IMR-90 (cell line): Measurements from ENCODE around the gene TNFRSF1A. TPM values are rescaled to one million over a fixed set of nuclear protein-coding genes. Genes with fewer than 3 reads are reported as not detected.

Experiments used
- ATAC-seq: fragments of 200-7000 bp; cut with Tn5 transposase; 2 replicates; pipeline ENCODE4 v1.9.1; 2020; ENCODE audit warnings: low read depth, mild to moderate bottlenecking, moderate library complexity
- BruUV-seq: library from RNA; stranded (reverse); fragments of 400-500 nt; replicated peaks from 2 replicates; lab custom pipeline; 2021; lab: Mats Ljungman, UMichigan
- CTCF ChIA-PET: fragments of 300-600 bp; formaldehyde crosslinking; extraction: SDS; loops from one replicate; lab custom pipeline; 2021; ENCODE audit warnings: antibody characterized with exemption; lab: Yijun Ruan, JAX
- POLR2A ChIA-PET: fragments of 300-600 bp; sonication (Branson Sonifier 250); formaldehyde crosslinking; loops from one replicate; lab custom pipeline; 2022; ENCODE audit warnings: antibody characterized with exemption; ENCODE audit not compliant: unreplicated experiment; lab: Charles Lee
- DNase-seq: peaks from one replicate; pipeline ENCODE4 v3.0.0; 2013
- H2AFZ ChIP-seq: replicated peaks from 2 replicates; pipeline ENCODE3; 2013; ENCODE audit warnings: low read length, mild to moderate bottlenecking; ENCODE audit not compliant: poor library complexity
- H2AK5ac ChIP-seq: 2 replicates; pipeline ENCODE4 v1.6.1; 2013; ENCODE audit warnings: low read depth, low read length, inconsistent platforms
- H2AK9ac ChIP-seq: replicated peaks from 2 replicates; pipeline ENCODE3; 2013; ENCODE audit warnings: mild to moderate bottlenecking, low read depth, low read length, moderate library complexity; ENCODE audit not compliant: poor library complexity
- H2BK120ac ChIP-seq: 2 replicates; pipeline ENCODE4 v1.6.1; 2013; ENCODE audit warnings: low read depth, low read length, inconsistent platforms
- H2BK15ac ChIP-seq: 3 replicates; pipeline ENCODE4 v1.6.1; 2013; ENCODE audit warnings: low read depth, low read length, inconsistent platforms
- H2BK20ac ChIP-seq: 2 replicates; pipeline ENCODE4 v1.6.1; 2013; ENCODE audit warnings: low read depth, mild to moderate bottlenecking, inconsistent platforms, low read length, moderate library complexity
- H2BK5ac ChIP-seq: 2 replicates; pipeline ENCODE4 v1.6.1; 2013; ENCODE audit warnings: mild to moderate bottlenecking, low read depth, low read length, inconsistent platforms; ENCODE audit not compliant: poor library complexity, severe bottlenecking
- H3K14ac ChIP-seq: replicated peaks from 2 replicates; pipeline ENCODE4 v1.6.1; 2013; ENCODE audit warnings: low read depth, low read length, inconsistent platforms
- H3K18ac ChIP-seq: 2 replicates; pipeline ENCODE4 v1.6.1; 2013; ENCODE audit warnings: low read depth, low read length, control low read depth
- H3K23ac ChIP-seq: 2 replicates; pipeline ENCODE4 v1.6.1; 2013; ENCODE audit warnings: low read depth, low read length, inconsistent platforms
- H3K27ac ChIP-seq: 2 replicates; pipeline ENCODE4 v1.5.1; 2013; ENCODE audit warnings: mild to moderate bottlenecking, control low read depth, low read length; ENCODE audit not compliant: insufficient read depth
- H3K27me3 ChIP-seq: 2 replicates; pipeline ENCODE4 v1.6.1; 2013; ENCODE audit warnings: low read length; ENCODE audit not compliant: control insufficient read depth, insufficient read depth
- H3K36me3 ChIP-seq: 2 replicates; pipeline ENCODE4 v1.6.1; 2013; ENCODE audit warnings: low read length, mixed read lengths; ENCODE audit not compliant: control insufficient read depth, insufficient read depth
- H3K4ac ChIP-seq: 2 replicates; pipeline ENCODE4 v1.6.1; 2013; ENCODE audit warnings: low read depth, low read length, inconsistent platforms
- H3K4me1 ChIP-seq: 2 replicates; pipeline ENCODE4 v1.6.1; 2013; ENCODE audit warnings: low read length, mixed read lengths; ENCODE audit not compliant: control insufficient read depth, insufficient read depth
- H3K4me2 ChIP-seq: 2 replicates; pipeline ENCODE4 v1.6.1; 2013; ENCODE audit warnings: low read depth, mild to moderate bottlenecking, control low read depth, low read length, moderate library complexity
- H3K4me3 ChIP-seq: 2 replicates; pipeline ENCODE4 v1.5.1; 2013; ENCODE audit warnings: low read depth, mild to moderate bottlenecking, control low read depth, low read length, moderate library complexity; ENCODE audit not compliant: insufficient read depth
- H3K56ac ChIP-seq: 2 replicates; pipeline ENCODE4 v1.6.1; 2013; ENCODE audit warnings: low read length, inconsistent platforms; ENCODE audit not compliant: insufficient read depth; ENCODE audit errors: extremely low read depth
- H3K79me1 ChIP-seq, 2 experiments: 2 replicates each; pipeline ENCODE4 v1.6.1; 2013; ENCODE audit warnings: low read length in 2 of 2, inconsistent platforms in 1 of 2, low read depth in 1 of 2
- H3K9ac ChIP-seq: 2 replicates; pipeline ENCODE4 v1.6.1; 2013; ENCODE audit warnings: low read depth, low read length, control low read depth
- H3K9me1 ChIP-seq: 2 replicates; pipeline ENCODE4 v1.6.1; 2013; ENCODE audit warnings: low read length, inconsistent platforms; ENCODE audit not compliant: insufficient read depth
- H3K9me3 ChIP-seq: 2 replicates; pipeline ENCODE4 v1.6.1; 2013; ENCODE audit warnings: low read length; ENCODE audit not compliant: control insufficient read depth, insufficient read depth
- H4K20me1 ChIP-seq: 2 replicates; pipeline ENCODE4 v1.6.1; 2013; ENCODE audit warnings: low read length, inconsistent platforms; ENCODE audit not compliant: insufficient read depth
- H4K5ac ChIP-seq: 2 replicates; pipeline ENCODE4 v1.6.1; 2013; ENCODE audit warnings: mild to moderate bottlenecking, low read depth, low read length, control low read depth
- H4K8ac ChIP-seq, 2 experiments: 2 replicates each; pipeline ENCODE4 v1.6.1; 2013; ENCODE audit warnings: low read depth in 2 of 2, low read length in 2 of 2, control low read depth in 1 of 2, inconsistent platforms in 1 of 2
- H4K91ac ChIP-seq: 2 replicates; pipeline ENCODE4 v1.6.1; 2013; ENCODE audit warnings: low read depth, low read length, inconsistent platforms; ENCODE audit not compliant: insufficient read depth
- USF2 ChIP-seq: fragments of 150-350 bp; IDR thresholded peaks from 2 replicates; pipeline ENCODE4 v1.6.1; 2017; ENCODE audit warnings: mild to moderate bottlenecking, antibody characterized with exemption, low read length, low read depth
- WGBS, 2 experiments: methylation state at CpG; one replicate each; pipeline versions ENCODE4 v1.1.5 to v1.1.7; 2013; ENCODE audit warnings: missing lambda C conversion rate in 2 of 2; ENCODE audit not compliant: insufficient read length in 1 of 2; ENCODE audit errors: extremely low coverage in 2 of 2; 5-methylcytosine and 5-hydroxymethylcytosine counted together
- dilution Hi-C: fragments of 300-500 bp; cut with HindIII; formaldehyde crosslinking; loops from one replicate; pipeline ENCODE4 v1.14.3; 2018; ENCODE audit warnings: low sequenced_read_pairs; ENCODE audit not compliant: unreplicated experiment
- in situ Hi-C: fragments of 300-500 bp; cut with MboI; formaldehyde crosslinking; loops from 3 replicates; pipeline ENCODE4 v1.14.3; 2019; ENCODE audit warnings: low sequenced_read_pairs, inconsistent platforms, mixed read lengths
- intact Hi-C: fragments of 100-400 bp; cut with micrococcal nuclease; formaldehyde crosslinking; loops from 2 replicates; pipeline ENCODE4 v1.10.0; 2022
- polyA plus RNA-seq, 3 experiments: library from polyadenylated mRNA; depleted of rRNA; stranded (reverse); fragments of >200 nt; gene quantifications; 2 replicates each; pipeline ENCODE4 v1.2.3, GENCODE V29; 2012; ENCODE audit warnings: low replicate concordance in 1 of 3
- total RNA-seq: library from RNA; depleted of rRNA; stranded (reverse); fragments of >200 nt; gene quantifications from 2 replicates; pipeline ENCODE4 v1.2.3, GENCODE V29; 2012

TNFRSF1A gene
- total and polyA plus RNA-seq, 2 of the 4 experiments (the other 2 are of a cell fraction) = 79.6 to 136 TPM

- intact Hi-C loops = loop anchor here (1.0 kb wide), 1 partner anchor 48 kb away; no protein-coding TSS in a partner anchor
- WGBS, 2 experiments = 75% methylated on average over 12 of the region's 36 CpGs; no CpG with 5 or more reads in 1 of the 2 experiments
Measured at GRCh38 chr12:6384499-6385436, 42.9 kb upstream of the TNFRSF1A start.

More at GRCh38 chr12:6384499-6385436, 42.9 kb upstream of the TNFRSF1A start:
- peak overlapping the region; percentile 90 for H2BK120ac ChIP-seq
- H2AK5ac ChIP-seq = peak overlapping the region; percentile 100
- H3K9me3 ChIP-seq = no peaks in the 10 kb centered on the region
- H3K9ac ChIP-seq = peak overlapping the region; percentile 92
- peak overlapping the region; percentile 82 for H4K5ac ChIP-seq
- H4K20me1 ChIP-seq = peaks cover 7% of the 10 kb centered on the region; the same call in 1 of the 2 replicates
- ATAC-seq (no peak), DNase-seq (no peak)
- H3K9me1 ChIP-seq = peaks cover 36% of the 10 kb centered on the region
- no TSS peak for BruUV-seq
- TF ChIP-seq USF2 = no peak
- H3K79me1 ChIP-seq = peaks cover 27 to 56% of the 10 kb centered on the region in 2 experiments; a peak in 3 of 4 replicates
- H3K4ac ChIP-seq = peak overlapping the region; percentile 97
- in situ Hi-C loops = no loop called here
- H2BK15ac ChIP-seq = peak overlapping the region; percentile 4; the same call in 1 of the 3 replicates
- peaks cover 33% of the 10 kb centered on the region for H3K36me3 ChIP-seq
- H2BK20ac ChIP-seq = peak overlapping the region; percentile 8; the same call in 1 of the 2 replicates
- peak overlapping the region; percentile 94 for H3K23ac ChIP-seq
- peak overlapping the region; percentile 69 for H3K4me3 ChIP-seq
- H4K8ac ChIP-seq = peak overlapping the region; percentile 95 to 96
- H3K18ac ChIP-seq = peak overlapping the region; percentile 62
- H2BK5ac ChIP-seq = peak overlapping the region; percentile 94
- peak overlapping the region; percentile 74; the same call in 1 of the 2 replicates for H3K56ac ChIP-seq
- ChIA-PET POLR2A (interaction anchor here (0.6 to 1.7 kb wide), 2 partner anchors 8 to 48 kb away, joined by 3 to 6 read pairs; no protein-coding TSS in a partner anchor), CTCF (interaction anchor here (0.8 to 0.9 kb wide), 2 partner anchors 50 to 61 kb away, joined by 3 to 4 read pairs; no protein-coding TSS in a partner anchor)
- H3K4me1 ChIP-seq = peaks cover 20% of the 10 kb centered on the region
- H3K14ac ChIP-seq = peak overlapping the region; percentile 99
- peak overlapping the region; percentile 95 for H3K4me2 ChIP-seq
- H2AFZ ChIP-seq = peak overlapping the region; percentile 97
- H2AK9ac ChIP-seq = peak overlapping the region; percentile 100
- dilution Hi-C loops = no loop called here
- peak overlapping the region; percentile 96 for H4K91ac ChIP-seq
- no peaks in the 10 kb centered on the region for H3K27me3 ChIP-seq
- peak overlapping the region; percentile 94 for H3K27ac ChIP-seq
